K562 (cell line): ENCODE measurements around the gene PCARE. TPM values are rescaled to one million over a fixed set of nuclear protein-coding genes. Genes with fewer than 3 reads are reported as not detected.

Source experiments
- ATAC-seq: fragments of 200-7000 bp; cut with Tn5 transposase; 3 replicates; pipeline ENCODE4 v1.9.1; 2020; ENCODE audit warnings: moderate library complexity
- BruUV-seq: library from RNA; stranded (reverse); fragments of 400-500 nt; replicated peaks from 2 replicates; lab custom pipeline; 2021; lab: Mats Ljungman, UMichigan
- CTCF ChIA-PET: fragments of 300-600 bp; formaldehyde crosslinking; extraction: SDS; loops from one replicate; lab custom pipeline; 2021; ENCODE audit warnings: low intra/inter-chr PET ratio; lab: Yijun Ruan, JAX
- POLR2A ChIA-PET: fragments of 300-600, 350-650 bp; sonication (Branson Sonifier 250); formaldehyde crosslinking; extraction: SDS; loops from one replicate; lab custom pipeline; 2021; ENCODE audit warnings: antibody characterized with exemption, inconsistent platforms; lab: Yijun Ruan, JAX
- DNase-seq, 4 experiments: peaks; one replicate each; pipeline versions ENCODE4 v3.0.0 to v3.0.0-alpha.2; 2011 to 2018; ENCODE audit warnings: low spot score in 3 of 4, mixed read lengths in 3 of 4; ENCODE audit errors: extremely low read depth in 1 of 4
- FAIRE-seq: peaks from 2 replicates; lab custom pipeline; 2011; peaks lifted over from hg19 to GRCh38; lab: Jason Lieb, UNC
- H2AFZ ChIP-seq: 2 replicates; pipeline ENCODE4 v1.6.0; 2011; ENCODE audit warnings: low read depth, low read length, control low read depth, inconsistent platforms
- H3K27ac ChIP-seq: fragments of 200-600 bp; 3 replicates; pipeline ENCODE4 v1.8.0; 2011; ENCODE audit warnings: low read depth, mild to moderate bottlenecking, control low read depth, inconsistent platforms, low read length, moderate library complexity, mixed read lengths; ENCODE audit errors: extremely low read depth
- H3K27me3 ChIP-seq, 2 experiments: fragments of 300-600 bp in 1 of 2; 2 replicates in 1 of 2; 3 replicates in 1 of 2; pipeline versions ENCODE4 v1.6.0 to v1.8.0; 2011; ENCODE audit warnings: inconsistent platforms in 2 of 2, low read length in 2 of 2, mild to moderate bottlenecking in 1 of 2, mixed read lengths in 1 of 2, moderate library complexity in 1 of 2; ENCODE audit not compliant: control insufficient read depth in 2 of 2, insufficient read depth in 2 of 2
- H3K36me3 ChIP-seq: fragments of 300-600 bp; 3 replicates; pipeline ENCODE4 v1.8.0; 2011; ENCODE audit warnings: mild to moderate bottlenecking, low read length, inconsistent platforms; ENCODE audit not compliant: control insufficient read depth, insufficient read depth
- H3K4me1 ChIP-seq, 2 experiments: fragments of 200-600 bp in 1 of 2; replicated peaks in 1 of 2; 2 replicates in 1 of 2; 3 replicates in 1 of 2; pipeline versions ENCODE4 v1.5.1 to v1.8.0; 2011; ENCODE audit warnings: inconsistent platforms in 2 of 2, low read length in 2 of 2, mild to moderate bottlenecking in 1 of 2, mixed read lengths in 1 of 2, moderate library complexity in 1 of 2; ENCODE audit not compliant: control insufficient read depth in 2 of 2, insufficient read depth in 2 of 2
- H3K4me2 ChIP-seq: 2 replicates; pipeline ENCODE4 v1.6.1; 2011; ENCODE audit warnings: low read length, control low read depth, inconsistent platforms, mixed read lengths; ENCODE audit not compliant: insufficient read depth
- H3K4me3 ChIP-seq: fragments of 200-600 bp; sonication (generic), shearing (Covaris generic); 2 replicates; pipeline ENCODE4 v1.5.1; 2016; ENCODE audit warnings: control low read depth, inconsistent platforms
- H3K79me2 ChIP-seq: fragments of 200-600 bp; 3 replicates; pipeline ENCODE4 v1.8.0; 2011; ENCODE audit warnings: low read length, inconsistent platforms; ENCODE audit not compliant: control insufficient read depth, insufficient read depth
- H3K9ac ChIP-seq, 2 experiments: 2 replicates each; pipeline versions ENCODE4 v1.6.0 to v1.6.1; 2011; ENCODE audit warnings: low read depth in 2 of 2, low read length in 2 of 2, control low read depth in 1 of 2, inconsistent platforms in 1 of 2, mild to moderate bottlenecking in 1 of 2, mixed read lengths in 1 of 2; ENCODE audit not compliant: insufficient read depth in 1 of 2
- H3K9me1 ChIP-seq: one replicate; pipeline ENCODE4 v1.6.0; 2011; ENCODE audit warnings: inconsistent platforms, mild to moderate bottlenecking, low read length, moderate library complexity; ENCODE audit not compliant: control insufficient read depth, insufficient read depth
- H3K9me3 ChIP-seq: replicated peaks from 2 replicates; pipeline ENCODE4 v1.5.1; 2011; ENCODE audit warnings: low read depth, low read length, inconsistent platforms; ENCODE audit not compliant: control insufficient read depth, insufficient read depth
- H4K20me1 ChIP-seq: replicated peaks from 2 replicates; pipeline ENCODE4 v1.6.1; 2011; ENCODE audit warnings: low read length, inconsistent platforms, mixed read lengths; ENCODE audit not compliant: control insufficient read depth, insufficient read depth
- COPS2 ChIP-seq: fragments of 450-650 bp; conservative IDR thresholded peaks from 2 replicates; pipeline ENCODE4 v1.6.1; 2016; ENCODE audit warnings: mild to moderate bottlenecking, moderate library complexity
- KDM4B ChIP-seq, 2 experiments: fragments of 450-650 bp in 1 of 2; sonication (generic) in 1 of 2; IDR thresholded peaks; 2 replicates each; pipeline ENCODE4 v1.6.1; 2016 to 2017; ENCODE audit warnings: borderline replicate concordance in 2 of 2, antibody characterized with exemption in 1 of 2, low read depth in 1 of 2, mild to moderate bottlenecking in 1 of 2
- MYNN ChIP-seq, 2 experiments: sonication (generic); formaldehyde crosslinking in 1 of 2; IDR thresholded peaks; 2 replicates each; pipeline versions ENCODE4 v1.5.0 to v1.6.1; 2016 to 2020; ENCODE audit warnings: antibody characterized with exemption in 1 of 2, missing genetic modification reagents in 1 of 2
- ZNF124 ChIP-seq: sonication (generic); formaldehyde crosslinking; IDR thresholded peaks from 2 replicates; pipeline ENCODE4 v1.8.1; 2022; ENCODE audit warnings: missing genetic modification reagents
- ZNF764 ChIP-seq: fragments of 250-450 bp; sonication (Bioruptor Pico); IDR thresholded peaks from 2 replicates; pipeline ENCODE4 v1.4.0; 2020; ENCODE audit warnings: low read depth, mild to moderate bottlenecking, moderate library complexity
- WGBS: fragments of 100-300 bp; shearing (Covaris generic); methylation state at CpG from one replicate; pipeline ENCODE4 v1.1.6; 2016; ENCODE audit warnings: low coverage, mixed read lengths; ENCODE audit not compliant: insufficient coverage; ENCODE audit errors: missing lambda C conversion rate; 5-methylcytosine and 5-hydroxymethylcytosine counted together
- in situ Hi-C: fragments of 300-500 bp; cut with MboI; formaldehyde crosslinking; loops from 4 replicates; pipeline ENCODE4 v1.15.0; 2018; ENCODE audit warnings: inconsistent platforms, mixed read lengths
- intact Hi-C: fragments of 100-400 bp; cut with micrococcal nuclease; formaldehyde crosslinking; loops from 2 replicates; pipeline ENCODE4 v1.14.2; 2022
- polyA plus RNA-seq, 8 experiments: library from polyadenylated mRNA; depleted of rRNA in 4 of 8; stranded (reverse) in 5 of 8; unstranded in 3 of 8; fragments of >200 nt; fragmentation: Nextera tagmentation in 2 of 8; fragmentation: Illumina TruSeq in 1 of 8; extraction: Ambion mirVana in 2 of 8; extraction: Trizol in 1 of 8; gene quantifications; 2 replicates each; pipeline versions ENCODE4 v1.2.1 to v1.2.3, GENCODE V29; 2011 to 2014; ENCODE audit warnings: inconsistent platforms in 1 of 8, missing spikeins in 1 of 8
- total RNA-seq, 7 experiments: library from RNA; depleted of rRNA in 6 of 7; stranded (reverse); fragments of >200 nt in 6 of 7; fragmentation: Illumina TruSeq in 2 of 7; extraction: Trizol in 2 of 7; gene quantifications; 2 replicates each; pipeline versions ENCODE4 v1.2.1 to v1.2.3, GENCODE V29; 2011 to 2021; ENCODE audit warnings: low replicate concordance in 1 of 7
- TF ChIP-seq, protein P1 (sequence below): sonication (generic); formaldehyde crosslinking; IDR thresholded peaks from 2 replicates; pipeline ENCODE4 v1.8.0; 2022; ENCODE audit warnings: missing genetic modification reagents, mild to moderate bottlenecking, moderate library complexity, borderline replicate concordance

The PCARE gene
- total and polyA plus RNA-seq, 9 of the 15 experiments (the other 6 are each of a cell fraction or from before 2014, with no cell fraction given), result not detected

DNA sequence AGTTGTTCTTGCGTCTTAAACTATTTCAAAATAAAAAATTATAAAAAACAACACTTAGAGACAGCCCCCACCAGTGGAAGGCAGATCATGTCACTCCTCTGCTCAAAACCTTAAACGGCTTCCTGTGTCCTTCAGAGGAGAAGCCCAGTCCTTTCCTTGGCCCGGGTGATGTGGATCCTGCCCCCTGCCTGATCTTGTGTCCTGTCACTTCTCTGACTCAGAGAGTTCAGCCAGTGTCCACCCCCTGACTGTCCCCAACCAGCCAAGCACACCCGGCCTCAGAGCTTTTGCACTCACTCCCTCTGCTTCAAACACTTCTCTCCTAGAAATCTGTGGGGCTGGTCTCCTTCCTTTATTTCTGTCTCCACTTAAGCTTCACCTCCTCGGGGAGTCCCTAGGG, 57.8 kb downstream of the PCARE start:
- 0% methylated on average over 5 of the region's 5 CpGs for WGBS

DNA sequence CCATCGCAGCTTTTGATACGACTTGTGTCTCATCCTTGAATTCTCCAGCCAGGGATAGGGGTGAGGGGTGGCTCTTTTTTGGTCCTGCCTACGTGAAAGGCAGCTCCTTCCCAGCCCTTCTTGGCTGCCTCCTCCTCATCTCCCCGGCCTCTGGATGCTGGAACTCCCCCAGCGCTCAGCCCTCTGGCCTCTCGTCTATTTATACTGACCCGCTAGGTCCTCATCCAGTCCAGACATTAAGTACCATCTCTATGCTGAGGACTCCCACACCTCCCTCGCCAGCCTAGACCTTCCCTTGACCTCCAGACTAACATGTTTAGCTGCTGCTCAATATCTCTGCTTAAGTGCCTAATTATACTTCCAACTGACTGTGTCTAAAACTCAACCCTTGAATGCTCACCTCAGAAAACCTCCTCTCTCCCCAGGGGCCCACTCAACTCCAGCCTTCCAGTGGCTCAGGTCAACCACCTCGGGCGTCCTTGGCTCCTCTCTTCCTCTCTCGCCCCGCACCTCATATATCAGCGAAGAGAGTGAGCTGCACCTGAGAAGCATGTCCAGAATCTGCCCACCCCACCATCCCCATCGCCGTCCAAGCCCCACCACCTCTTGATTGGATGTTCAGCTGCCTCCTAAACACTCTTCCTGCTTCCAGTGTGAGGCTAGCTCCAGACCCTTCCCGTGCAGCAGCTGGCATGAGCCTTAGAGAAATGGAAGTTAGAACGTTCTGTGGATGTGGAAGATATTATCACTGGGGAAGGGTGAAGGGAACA, 58.4 kb downstream of the PCARE start:
- Histone ChIP-seq H3K27ac (no peak overlapping the region), H2AFZ (no peak overlapping the region), H3K4me2 (no peak overlapping the region), H3K4me3 (no peak overlapping the region), H3K9me1 (peaks cover 4% of the 10 kb centered on the region), H3K9me3 (no peaks in the 10 kb centered on the region), H3K4me1 (peaks cover 0 to 3% of the 10 kb centered on the region in 2 experiments; a peak in 2 of 5 replicates), H4K20me1 (no peaks in the 10 kb centered on the region), H3K36me3 (no peaks in the 10 kb centered on the region), H3K9ac (peak overlapping the region in 1 of 2 experiments; percentile 26; a peak in 1 of 4 replicates), H3K27me3 (peaks cover 45 to 90% of the 10 kb centered on the region in 2 experiments), H3K79me2 (no peaks in the 10 kb centered on the region)
- CTCF ChIA-PET, result no interaction called here
- intact Hi-C loops, result no loop called here
- DNase-seq (no peak), FAIRE-seq (no peak), ATAC-seq (no peak)
- no TSS peak for BruUV-seq
- 0% methylated on average over 15 of the region's 17 CpGs for WGBS
- in situ Hi-C loops, result no loop called here
- POLR2A ChIA-PET, result interaction anchor here (0.6 to 1.4 kb wide), 6 partner anchors 11 to 851 kb away, joined by 3 to 5 read pairs (median 3); no protein-coding TSS in a partner anchor
- TF ChIP-seq COPS2 (no peak), ZNF124 (CRISPR knock-in tag) (no peak), KDM4B (IDR thresholded peaks at IDR 0.05; ENCODE audit: borderline replicate concordance in 2 of 2, low read depth in 1 of 2) (no peak)
- TF ChIP-seq, protein P1, sequence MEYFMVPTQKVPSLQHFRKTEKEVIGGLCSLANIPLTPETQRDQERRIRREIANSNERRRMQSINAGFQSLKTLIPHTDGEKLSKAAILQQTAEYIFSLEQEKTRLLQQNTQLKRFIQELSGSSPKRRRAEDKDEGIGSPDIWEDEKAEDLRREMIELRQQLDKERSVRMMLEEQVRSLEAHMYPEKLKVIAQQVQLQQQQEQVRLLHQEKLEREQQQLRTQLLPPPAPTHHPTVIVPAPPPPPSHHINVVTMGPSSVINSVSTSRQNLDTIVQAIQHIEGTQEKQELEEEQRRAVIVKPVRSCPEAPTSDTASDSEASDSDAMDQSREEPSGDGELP (CRISPR knock-in tag), result no peak

More for the DNA sequence above, 57.8 kb downstream of the PCARE start:
- H4K20me1 ChIP-seq, result 0 out of 2 replicates have a peak, but pooled peaks cover 3% of the 10 kb centered on the region
- no TSS peak for BruUV-seq
- intact Hi-C loops, result no loop called here
- ATAC-seq, result 0 out of 3 replicates have a peak, but pooled peaks have one; percentile 15
- CTCF ChIA-PET, result no interaction called here
- TF ChIP-seq ZNF764 (CRISPR knock-in tag), result no peak
- no peak for TF ChIP-seq MYNN (IDR thresholded peaks at IDR 0.05)
- no peak for TF ChIP-seq MYNN (CRISPR knock-in tag; IDR thresholded peaks at IDR 0.05)
- TF ChIP-seq, all 486 proteins: peak for 0
- H3K9ac ChIP-seq, result no peak overlapping the region
- H3K9me1 ChIP-seq, result peaks cover 4% of the 10 kb centered on the region
- POLR2A ChIA-PET, result interaction anchor here (0.6 to 1.4 kb wide), 3 partner anchors 10 to 197 kb away, joined by 3 to 5 read pairs (median 4); no protein-coding TSS in a partner anchor
- H3K4me3 ChIP-seq, result no peak overlapping the region
- no peaks in the 10 kb centered on the region for H3K79me2 ChIP-seq
- H3K27ac ChIP-seq, result no peak overlapping the region
- H3K27me3 ChIP-seq, result peaks cover 45 to 90% of the 10 kb centered on the region in 2 experiments
- no peaks in the 10 kb centered on the region for H3K9me3 ChIP-seq
- no peak overlapping the region for H3K4me2 ChIP-seq
- FAIRE-seq, result no peak
- DNase-seq, result no peak
- H3K36me3 ChIP-seq, result no peaks in the 10 kb centered on the region
- in situ Hi-C loops, result no loop called here
- no peak overlapping the region for H2AFZ ChIP-seq
- H3K4me1 ChIP-seq, result peaks cover 0 to 3% of the 10 kb centered on the region in 2 experiments; a peak in 2 of 5 replicates
